ENCODE data around the gene LIN7A. TPM values are rescaled to one million over a fixed set of nuclear protein-coding genes. Genes with fewer than 3 reads are reported as not detected.
"Not testable (repeated sequence)": the region's sequence is repeated elsewhere in the genome, so short reads cannot be mapped to it uniquely, and the experiment has no call there.

LIN7A gene
- total and polyA plus RNA-seq, 2 experiments from 2014 or later: 3.0 to 10.3 TPM

DNA sequence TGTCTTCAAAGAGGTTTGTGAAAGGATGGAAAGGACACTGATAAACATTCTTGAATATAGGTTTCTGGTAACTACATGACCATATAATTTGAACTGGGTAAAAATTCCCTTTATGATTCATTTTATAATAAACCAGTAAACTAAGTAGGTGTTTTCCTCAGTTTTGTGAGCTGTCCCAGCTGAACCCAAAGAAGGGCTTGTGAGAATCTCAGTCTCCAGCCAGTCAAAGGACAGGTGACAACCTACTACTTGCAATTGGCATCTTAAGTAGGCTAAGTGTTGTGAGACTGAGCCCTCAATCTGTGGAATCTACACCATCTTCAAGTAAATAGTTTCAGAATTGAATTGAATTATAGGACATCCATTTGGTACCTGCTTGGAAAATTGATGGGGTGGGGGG is 145.9 kb downstream of the LIN7A start:
- no peaks in the 10 kb centered on the region for H3K36me3 ChIP-seq
- H3K27me3 ChIP-seq: no peaks in the 10 kb centered on the region
- no peak for DNase-seq (ENCODE audit: low read depth in 1 of 2, low spot score in 1 of 2)
- TF ChIP-seq CTCF (IDR thresholded peaks at IDR 0.05; ENCODE audit: low read depth, low read length): no peak
- H3K4me1 ChIP-seq (ENCODE audit: low read depth): no peaks in the 10 kb centered on the region
- no peak overlapping the region for H3K4me3 ChIP-seq
- H3K9me3 ChIP-seq (ENCODE audit: low read depth): no peaks in the 10 kb centered on the region
- H3K27ac ChIP-seq: no peak overlapping the region

- not testable (repeated sequence) for H3K4me3 ChIP-seq; H3K36me3 ChIP-seq; H3K4me1 ChIP-seq (ENCODE audit: low read depth); H3K27me3 ChIP-seq; H3K9me3 ChIP-seq (ENCODE audit: low read depth); H3K27ac ChIP-seq; DNase-seq (ENCODE audit: low read depth in 1 of 2, low spot score in 1 of 2)
Measured at GRCh38 chr12:80788407-80788806, 149.3 kb downstream of the LIN7A start.

DNA sequence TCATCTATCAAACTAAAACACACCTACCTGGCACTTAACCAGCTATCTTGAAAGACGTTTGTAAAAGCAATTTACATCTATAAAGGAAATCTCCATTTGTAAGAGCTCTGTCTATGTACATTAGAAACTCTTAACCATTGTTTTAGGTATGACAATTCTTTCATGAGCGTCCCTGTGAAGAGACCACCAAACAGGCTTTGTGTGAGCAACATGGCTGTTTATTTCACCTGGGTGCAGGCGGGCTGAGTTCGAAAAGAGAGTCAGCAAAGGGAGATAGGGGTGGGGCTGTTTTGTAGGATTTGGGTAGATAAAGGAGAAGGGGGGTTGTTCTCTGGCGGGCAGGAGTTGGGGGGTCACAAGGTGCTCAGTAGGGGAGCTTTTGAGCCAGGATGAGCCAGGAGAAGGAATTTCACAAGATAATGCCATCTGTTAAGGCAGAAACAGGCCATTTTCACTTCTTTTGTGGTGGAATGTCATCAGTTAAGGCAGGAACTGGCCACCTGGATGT is 154.7 kb downstream of the LIN7A start:
- not testable (repeated sequence) for H3K4me1 ChIP-seq (ENCODE audit: low read depth); H3K27ac ChIP-seq; H3K36me3 ChIP-seq; H3K4me3 ChIP-seq; DNase-seq (ENCODE audit: low read depth in 1 of 2, low spot score in 1 of 2); H3K27me3 ChIP-seq; H3K9me3 ChIP-seq (ENCODE audit: low read depth)

DNA sequence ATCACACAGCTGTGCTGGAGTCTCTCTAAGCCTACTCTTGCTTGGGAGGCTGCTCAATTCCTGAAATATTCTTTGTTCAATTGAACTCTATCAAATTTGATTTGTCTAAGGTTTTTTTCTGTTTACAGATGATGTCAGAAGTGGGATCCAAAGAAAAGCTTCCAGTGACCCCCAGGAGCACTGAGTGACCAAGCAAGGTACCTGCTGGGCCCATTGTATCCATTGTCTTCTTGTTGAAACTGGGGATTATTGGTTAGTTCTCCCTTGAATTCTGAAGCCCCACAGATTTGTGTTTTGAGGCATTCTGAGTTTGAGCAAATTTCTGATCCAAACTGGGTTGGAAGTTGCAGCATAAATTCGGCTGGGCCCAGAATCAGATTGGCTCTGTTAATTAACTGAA is 156.4 kb downstream of the LIN7A start:
- H3K36me3 ChIP-seq: no peaks in the 10 kb centered on the region
- no peaks in the 10 kb centered on the region for H3K27me3 ChIP-seq
- no peak for DNase-seq (ENCODE audit: low read depth in 1 of 2, low spot score in 1 of 2)
- no peak overlapping the region for H3K4me3 ChIP-seq
- no peaks in the 10 kb centered on the region for H3K4me1 ChIP-seq (ENCODE audit: low read depth)
- no peak for TF ChIP-seq CTCF (IDR thresholded peaks at IDR 0.05; ENCODE audit: low read depth, low read length)
- no peak overlapping the region for H3K27ac ChIP-seq
- H3K9me3 ChIP-seq (ENCODE audit: low read depth): no peaks in the 10 kb centered on the region

GRCh38 chr12:80780746-80781145 is 157.0 kb downstream of the LIN7A start:
- no peak overlapping the region for H3K4me3 ChIP-seq
- no peaks in the 10 kb centered on the region for H3K36me3 ChIP-seq
- no peaks in the 10 kb centered on the region for H3K9me3 ChIP-seq (ENCODE audit: low read depth)
- H3K27ac ChIP-seq: no peak overlapping the region
- DNase-seq (ENCODE audit: low read depth in 1 of 2, low spot score in 1 of 2): no peak
- no peaks in the 10 kb centered on the region for H3K4me1 ChIP-seq (ENCODE audit: low read depth)
- no peaks in the 10 kb centered on the region for H3K27me3 ChIP-seq
- TF ChIP-seq CTCF (IDR thresholded peaks at IDR 0.05; ENCODE audit: low read depth, low read length): no peak

GRCh38 chr12:80778005-80778541 is 159.7 kb downstream of the LIN7A start:
- Histone ChIP-seq H3K36me3 (no peaks in the 10 kb centered on the region), H3K9me3 (ENCODE audit: low read depth) (no peaks in the 10 kb centered on the region), H3K4me3 (no peak overlapping the region), H3K4me1 (ENCODE audit: low read depth) (no peaks in the 10 kb centered on the region), H3K27me3 (no peaks in the 10 kb centered on the region), H3K27ac (no peak overlapping the region)
- TF ChIP-seq CTCF (IDR thresholded peaks at IDR 0.05; ENCODE audit: low read depth, low read length): no peak
- DNase-seq (ENCODE audit: low read depth in 1 of 2, low spot score in 1 of 2): peak; percentile 10 to 94

- Histone ChIP-seq H3K4me3 (no peak overlapping the region), H3K36me3 (no peaks in the 10 kb centered on the region), H3K4me1 (ENCODE audit: low read depth) (no peaks in the 10 kb centered on the region), H3K27me3 (no peaks in the 10 kb centered on the region), H3K9me3 (ENCODE audit: low read depth) (no peaks in the 10 kb centered on the region), H3K27ac (no peak overlapping the region)
- TF ChIP-seq CTCF (IDR thresholded peaks at IDR 0.05; ENCODE audit: low read depth, low read length): no peak
- DNase-seq (ENCODE audit: low read depth in 1 of 2, low spot score in 1 of 2): peak in 1 of 2 donors; percentile 33
Measured at GRCh38 chr12:80777587-80777986, 160.1 kb downstream of the LIN7A start.

Measured in cardiac muscle cell (in vitro differentiated cells and primary cell).